ENCODE results near the gene LST1. TPM values are rescaled to one million over a fixed set of nuclear protein-coding genes. Genes with fewer than 3 reads are reported as not detected.

Gene LST1
- total RNA-seq, 2 experiments from 2014 or later = 3.0 to 4.2 TPM

GRCh38 chr6:31631209-31631608 is 45.1 kb downstream of the LST1 start:
- Histone ChIP-seq H3K9me2 (ENCODE audit: insufficient read depth, low read length) (no peaks in the 10 kb centered on the region), H3K9me3 (ENCODE audit: low read length) (no peaks in the 10 kb centered on the region), H3K79me2 (ENCODE audit: insufficient read depth, low read depth, low read length) (peaks cover 5% of the 10 kb centered on the region; the same call in 1 of the 2 replicates), H3K36me3 (ENCODE audit: insufficient read depth, low read length) (peaks cover 100% of the 10 kb centered on the region), H4K20me1 (ENCODE audit: insufficient read depth, low read length) (no peaks in the 10 kb centered on the region; the same call in 1 of the 2 replicates), H2AFZ (ENCODE audit: low read length) (no peak overlapping the region), H3K27ac (ENCODE audit: low read depth, low read length, poor library complexity, severe bottlenecking) (no peak overlapping the region), H3K4me2 (ENCODE audit: low read length) (no peak overlapping the region), H3K4me1 (ENCODE audit: insufficient read depth, low read length, poor library complexity, severe bottlenecking) (no peaks in the 10 kb centered on the region), H3K4me3 (ENCODE audit: low read depth, low read length, poor library complexity, severe bottlenecking) (no peak overlapping the region)
- ChIA-PET POLR2A (no interaction called here), CTCF (ENCODE audit: unreplicated experiment) (no interaction called here)
- intact Hi-C loops (cut with micrococcal nuclease; ENCODE audit: unreplicated experiment) = no loop called here
- no peak for DNase-seq (ENCODE audit: low spot score)
- TF ChIP-seq, protein P1, sequence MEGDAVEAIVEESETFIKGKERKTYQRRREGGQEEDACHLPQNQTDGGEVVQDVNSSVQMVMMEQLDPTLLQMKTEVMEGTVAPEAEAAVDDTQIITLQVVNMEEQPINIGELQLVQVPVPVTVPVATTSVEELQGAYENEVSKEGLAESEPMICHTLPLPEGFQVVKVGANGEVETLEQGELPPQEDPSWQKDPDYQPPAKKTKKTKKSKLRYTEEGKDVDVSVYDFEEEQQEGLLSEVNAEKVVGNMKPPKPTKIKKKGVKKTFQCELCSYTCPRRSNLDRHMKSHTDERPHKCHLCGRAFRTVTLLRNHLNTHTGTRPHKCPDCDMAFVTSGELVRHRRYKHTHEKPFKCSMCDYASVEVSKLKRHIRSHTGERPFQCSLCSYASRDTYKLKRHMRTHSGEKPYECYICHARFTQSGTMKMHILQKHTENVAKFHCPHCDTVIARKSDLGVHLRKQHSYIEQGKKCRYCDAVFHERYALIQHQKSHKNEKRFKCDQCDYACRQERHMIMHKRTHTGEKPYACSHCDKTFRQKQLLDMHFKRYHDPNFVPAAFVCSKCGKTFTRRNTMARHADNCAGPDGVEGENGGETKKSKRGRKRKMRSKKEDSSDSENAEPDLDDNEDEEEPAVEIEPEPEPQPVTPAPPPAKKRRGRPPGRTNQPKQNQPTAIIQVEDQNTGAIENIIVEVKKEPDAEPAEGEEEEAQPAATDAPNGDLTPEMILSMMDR (conservative IDR thresholded peaks at IDR 0.05; ENCODE audit: low read length) = no peak
- no peak for TF ChIP-seq EZH2phosphoT487 (IDR thresholded peaks at IDR 0.05; ENCODE audit: borderline replicate concordance, low read depth, low read length)
- BruUV-seq (replicated peaks) = no TSS peak

- H3K4me1 ChIP-seq (ENCODE audit: insufficient read depth, low read length, poor library complexity, severe bottlenecking) = no peaks in the 10 kb centered on the region
- H2AFZ ChIP-seq (ENCODE audit: low read length) = no peak overlapping the region
- H3K79me2 ChIP-seq (ENCODE audit: insufficient read depth, low read depth, low read length) = no peaks in the 10 kb centered on the region
- H3K9me2 ChIP-seq (ENCODE audit: insufficient read depth, low read length) = no peaks in the 10 kb centered on the region
- no peaks in the 10 kb centered on the region for H3K9me3 ChIP-seq (ENCODE audit: low read length)
- DNase-seq (ENCODE audit: low spot score) = no peak
- intact Hi-C loops (cut with micrococcal nuclease; ENCODE audit: unreplicated experiment) = no loop called here
- no peak overlapping the region for H3K4me2 ChIP-seq (ENCODE audit: low read length)
- TF ChIP-seq EZH2phosphoT487 (IDR thresholded peaks at IDR 0.05; ENCODE audit: borderline replicate concordance, low read depth, low read length) = no peak
- TF ChIP-seq, protein P1 (conservative IDR thresholded peaks at IDR 0.05; ENCODE audit: low read length) = no peak
- H3K4me3 ChIP-seq (ENCODE audit: low read depth, low read length, poor library complexity, severe bottlenecking) = no peak overlapping the region
- peaks cover 100% of the 10 kb centered on the region for H3K36me3 ChIP-seq (ENCODE audit: insufficient read depth, low read length)
- TSS peak; percentile 44 for BruUV-seq (replicated peaks)
- H3K27ac ChIP-seq (ENCODE audit: low read depth, low read length, poor library complexity, severe bottlenecking) = no peak overlapping the region
- POLR2A ChIA-PET = no interaction called here
- CTCF ChIA-PET (ENCODE audit: unreplicated experiment) = no interaction called here
- no peaks in the 10 kb centered on the region; the same call in 1 of the 2 replicates for H4K20me1 ChIP-seq (ENCODE audit: insufficient read depth, low read length)
Measured at GRCh38 chr6:31631681-31632278, 45.7 kb downstream of the LST1 start.

GRCh38 chr6:31632279-31632946 is 46.3 kb downstream of the LST1 start:
- Histone ChIP-seq H3K9me3 (ENCODE audit: low read length) (no peaks in the 10 kb centered on the region), H3K4me3 (ENCODE audit: low read depth, low read length, poor library complexity, severe bottlenecking) (no peak overlapping the region), H4K20me1 (ENCODE audit: insufficient read depth, low read length) (no peaks in the 10 kb centered on the region; the same call in 1 of the 2 replicates), H2AFZ (ENCODE audit: low read length) (no peak overlapping the region), H3K79me2 (ENCODE audit: insufficient read depth, low read depth, low read length) (no peaks in the 10 kb centered on the region), H3K4me1 (ENCODE audit: insufficient read depth, low read length, poor library complexity, severe bottlenecking) (peaks cover 3% of the 10 kb centered on the region), H3K4me2 (ENCODE audit: low read length) (no peak overlapping the region), H3K9me2 (ENCODE audit: insufficient read depth, low read length) (no peaks in the 10 kb centered on the region), H3K27ac (ENCODE audit: low read depth, low read length, poor library complexity, severe bottlenecking) (no peak overlapping the region), H3K36me3 (ENCODE audit: insufficient read depth, low read length) (peaks cover 100% of the 10 kb centered on the region)
- TF ChIP-seq, protein P1 (conservative IDR thresholded peaks at IDR 0.05; ENCODE audit: low read length) = no peak
- no peak for TF ChIP-seq EZH2phosphoT487 (IDR thresholded peaks at IDR 0.05; ENCODE audit: borderline replicate concordance, low read depth, low read length)
- ChIA-PET POLR2A (no interaction called here), CTCF (ENCODE audit: unreplicated experiment) (no interaction called here)
- no TSS peak for BruUV-seq (replicated peaks)
- intact Hi-C loops (cut with micrococcal nuclease; ENCODE audit: unreplicated experiment) = no loop called here
- no peak for DNase-seq (ENCODE audit: low spot score)

Data from OCI-LY7 (cell line).